Right lobe of liver (tissue), 6 donors: Measurements from ENCODE around the gene ARFIP1. TPM values are rescaled to one million over a fixed set of nuclear protein-coding genes. Genes with fewer than 3 reads are reported as not detected.
"Not testable (repeated sequence)": the region's sequence is repeated elsewhere in the genome, so short reads cannot be mapped to it uniquely, and the experiment has no call there.

Source experiments
- ATAC-seq, 4 donors: fragments of 200-7000 bp; cut with Tn5 transposase; one replicate each; pipeline ENCODE4 v1.9.1; 2020; ENCODE audit warnings: mild to moderate bottlenecking in 4 of 4, moderate library complexity in 4 of 4
- DNase-seq, 3 donors: peaks; one replicate each; pipeline ENCODE4 v3.0.0-alpha.2; 2020
- H3K27ac ChIP-seq, 3 donors: fragments of 200-600 bp; one replicate each; pipeline ENCODE4 v1.8.0; 2022
- H3K27me3 ChIP-seq, 2 donors: fragments of 200-600 bp; one replicate each; pipeline ENCODE4 v1.8.0; 2022
- H3K36me3 ChIP-seq, 4 donors: fragments of 200-600 bp; sonication (generic) in 1 of 4; one replicate each; pipeline versions ENCODE4 v1.5.1 to v1.8.0; 2017 to 2022; ENCODE audit warnings: control low read depth in 1 of 4
- H3K4me1 ChIP-seq, 4 donors: fragments of 200-600 bp; sonication (generic) in 1 of 4; one replicate each; pipeline versions ENCODE4 v1.5.1 to v1.8.0; 2017 to 2022; ENCODE audit warnings: control low read depth in 1 of 4
- H3K4me3 ChIP-seq, 3 donors: fragments of 200-600 bp; one replicate each; pipeline ENCODE4 v1.8.0; 2022
- H3K9me3 ChIP-seq, 4 donors: fragments of 200-600 bp; sonication (generic) in 1 of 4; one replicate each; pipeline versions ENCODE4 v1.5.1 to v1.8.0; 2017 to 2022; ENCODE audit warnings: control low read depth in 1 of 4
- CTCF ChIP-seq, 4 donors: fragments of 200-600 bp in 3 of 4; fragments of 450-650 bp in 1 of 4; IDR thresholded peaks; one replicate each; pipeline versions ENCODE4 v1.5.1 to v1.8.0; 2016 to 2022; ENCODE audit warnings: antibody characterized with exemption in 4 of 4, mild to moderate bottlenecking in 2 of 4
- POLR2A ChIP-seq: fragments of 450-650 bp; IDR thresholded peaks from one replicate; pipeline ENCODE4 v1.6.1; 2017; ENCODE audit warnings: antibody characterized with exemption, mild to moderate bottlenecking
- WGBS: methylation state at CpG from one replicate; pipeline ENCODE4 v1.1.6; 2018; ENCODE audit warnings: low coverage, low lambda C conversion rate; ENCODE audit not compliant: insufficient coverage; ENCODE audit errors: missing lambda C conversion rate; 5-methylcytosine and 5-hydroxymethylcytosine counted together
- intact Hi-C, 2 donors: fragments of 100-400 bp; cut with DNase I; formaldehyde crosslinking; loops; one replicate each; pipeline versions ENCODE4 v1.11.2 to v1.14.1; 2022
- total RNA-seq, 6 experiments: library from RNA; depleted of rRNA in 2 of 6; stranded (reverse); fragments of >200 nt in 2 of 6; fragmentation: NEBNext Ultra II Directional in 3 of 6; extraction: Animal tissue kit (Norgen Biotek cat#: 25700) in 3 of 6; gene quantifications; one replicate each; pipeline versions ENCODE4 v1.1.0 to v1.2.4, GENCODE V29; 2016 to 2023
- donor health status: DM: no; HTN: yes; CAD: no.
- donor health status: DM: no; HTN: no; CAD: no.
- donor health status: DM: no; HTN: no; CAD: no.
- donor health status: DM: no; HTN: yes; CAD: no.
- donor health status: DM: no; HTN: yes; CAD: no.

The ARFIP1 gene
- total RNA-seq, 6 experiments from 2014 or later, result 9.1 to 19.9 (median 14.1) TPM

DNA sequence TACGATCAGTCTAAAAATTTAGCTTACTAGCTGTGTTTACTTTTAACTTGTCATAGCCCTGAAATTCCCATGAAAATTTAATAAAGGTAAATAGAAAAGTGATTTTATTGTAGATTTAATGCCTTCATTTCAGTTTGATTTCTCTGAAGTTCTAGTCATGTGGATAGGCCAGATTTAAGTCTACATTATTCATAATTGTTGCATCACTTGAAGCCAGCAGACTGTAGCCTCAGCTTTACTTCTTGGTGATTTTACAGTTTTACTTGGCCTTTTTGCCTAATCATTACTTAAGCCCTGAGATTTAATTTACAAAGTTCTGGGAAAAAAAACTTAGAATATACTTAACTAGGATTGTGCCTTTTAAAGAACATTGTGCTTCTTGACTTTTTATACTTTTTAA, 82.9 kb downstream of the ARFIP1 start:
- Histone ChIP-seq H3K4me1 (no peaks in the 10 kb centered on the region), H3K9me3 (no peaks in the 10 kb centered on the region), H3K36me3 (peaks cover 0 to 5% (median 0%) of the 10 kb centered on the region in 4 donors), H3K27me3 (no peaks in the 10 kb centered on the region), H3K27ac (no peak overlapping the region), H3K4me3 (no peak overlapping the region)
- ATAC-seq, result no peak
- WGBS, result 93% methylated on average over 1 of the region's 1 CpG
- intact Hi-C loops, result no loop called here
- TF ChIP-seq POLR2A, result no peak
- no peak for DNase-seq

DNA sequence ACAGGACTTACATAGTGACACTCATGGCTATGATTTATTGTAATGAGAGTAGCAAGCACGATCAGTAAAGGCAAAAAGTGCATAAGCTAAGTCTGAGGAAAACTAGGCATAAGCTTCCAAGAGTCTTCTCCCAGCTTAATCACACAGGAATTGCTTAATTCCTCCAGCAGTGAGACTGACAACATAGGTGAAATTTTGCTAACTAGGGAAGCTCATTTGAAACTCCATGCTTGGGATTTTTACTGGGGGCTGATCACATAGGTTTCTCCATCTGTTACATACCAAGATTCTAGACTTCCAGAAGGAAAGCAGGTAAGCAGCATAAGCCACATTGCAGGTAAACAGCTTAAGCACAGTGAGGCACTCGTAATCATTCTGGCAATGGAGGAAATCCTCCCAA, 84.6 kb downstream of the ARFIP1 start:
- intact Hi-C loops, result no loop called here
- no peak for ATAC-seq
- H3K4me3 ChIP-seq, result no peak overlapping the region
- H3K36me3 ChIP-seq, result peaks cover 0 to 5% (median 0%) of the 10 kb centered on the region in 4 donors
- no peak overlapping the region for H3K27ac ChIP-seq
- no peaks in the 10 kb centered on the region for H3K4me1 ChIP-seq
- no peaks in the 10 kb centered on the region for H3K9me3 ChIP-seq
- no peak for DNase-seq
- WGBS, result 94% methylated on average over 2 of the region's 2 CpGs
- no peaks in the 10 kb centered on the region for H3K27me3 ChIP-seq
- TF ChIP-seq POLR2A (no peak), CTCF (IDR thresholded peaks at IDR 0.05) (no peak)

DNA sequence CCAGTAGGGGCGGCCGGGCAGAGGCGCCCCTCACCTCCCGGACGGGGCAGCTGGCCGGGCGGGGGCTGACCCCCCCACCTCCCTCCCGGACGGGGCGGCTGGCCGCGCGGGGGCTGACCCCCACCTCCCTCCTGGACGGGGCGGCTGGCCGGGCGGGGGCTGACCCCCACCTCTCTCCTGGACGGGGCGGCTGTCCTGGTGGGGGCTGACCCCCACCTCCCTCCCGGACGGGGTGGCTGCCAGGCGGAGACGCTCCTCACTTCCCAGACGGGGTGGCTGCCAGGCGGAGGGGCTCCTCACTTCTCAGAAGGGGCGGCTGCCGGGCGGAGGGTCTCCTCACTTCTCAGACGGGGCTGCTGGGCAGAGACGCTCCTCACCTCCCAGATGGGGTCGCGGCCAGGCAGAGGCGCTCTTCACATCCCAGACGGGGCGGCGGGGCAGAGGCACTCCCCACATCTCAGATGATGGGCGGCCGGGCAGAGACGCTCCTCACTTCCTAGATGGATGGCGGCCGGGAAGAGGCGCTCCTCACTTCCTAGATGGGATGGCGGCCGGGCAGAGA, 86.8 kb downstream of the ARFIP1 start:
- H3K27me3 ChIP-seq, intact Hi-C loops, H3K27ac ChIP-seq, H3K4me3 ChIP-seq, H3K36me3 ChIP-seq, ATAC-seq, DNase-seq, H3K9me3 ChIP-seq, H3K4me1 ChIP-seq: not testable (repeated sequence)
- 100% methylated on average over 3 of the region's 44 CpGs for WGBS

DNA sequence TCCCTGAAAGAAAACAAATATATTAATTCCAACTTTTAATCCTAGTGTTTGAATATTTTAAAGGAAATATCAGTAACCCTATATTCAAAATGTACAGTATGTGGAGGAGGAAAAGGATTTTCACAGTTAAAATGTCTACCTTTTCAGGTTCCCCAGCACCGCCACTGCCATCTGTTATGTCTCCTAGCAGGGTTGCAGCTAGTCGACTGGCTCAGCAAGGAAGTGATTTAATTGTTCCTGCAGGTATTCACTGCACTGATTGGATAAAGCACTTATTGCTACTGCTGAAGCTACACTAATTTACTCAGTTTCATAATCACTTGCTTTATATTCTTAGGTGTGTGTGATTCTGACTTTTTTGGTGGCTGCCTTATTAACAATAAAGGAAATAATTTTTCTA, 90.9 kb downstream of the ARFIP1 start:
- no peak for ATAC-seq
- whole genome bisulfite sequencing, result 75% methylated on average over 2 of the region's 2 CpGs
- H3K4me3 ChIP-seq, result no peak overlapping the region
- no peaks in the 10 kb centered on the region for H3K4me1 ChIP-seq
- H3K36me3 ChIP-seq, result peaks cover 0 to 7% (median 1%) of the 10 kb centered on the region in 4 donors
- no peak for DNase-seq
- H3K27me3 ChIP-seq, result no peaks in the 10 kb centered on the region
- H3K27ac ChIP-seq, result no peak overlapping the region
- no peak for TF ChIP-seq CTCF (IDR thresholded peaks at IDR 0.05)
- TF ChIP-seq POLR2A, result no peak
- intact Hi-C loops, result no loop called here
- H3K9me3 ChIP-seq, result no peaks in the 10 kb centered on the region

- no peak for ATAC-seq
- TF ChIP-seq POLR2A, result no peak
- TF ChIP-seq CTCF (IDR thresholded peaks at IDR 0.05), result no peak
- no peak for DNase-seq
- H3K27ac ChIP-seq, result no peak overlapping the region
- intact Hi-C loops, result no loop called here
- peaks cover 0 to 12% (median 2%) of the 10 kb centered on the region in 4 donors for H3K36me3 ChIP-seq
- no peak overlapping the region for H3K4me3 ChIP-seq
- no peaks in the 10 kb centered on the region for H3K9me3 ChIP-seq
- H3K4me1 ChIP-seq, result no peaks in the 10 kb centered on the region
- no peaks in the 10 kb centered on the region for H3K27me3 ChIP-seq
Observed at GRCh38 chr4:152875261-152875660, 95.5 kb downstream of the ARFIP1 start.

GRCh38 chr4:152877868-152878267, 98.1 kb downstream of the ARFIP1 start:
- WGBS, result 100% methylated on average over 1 of the region's 1 CpG
- Histone ChIP-seq H3K4me1 (no peaks in the 10 kb centered on the region), H3K36me3 (peaks cover 0 to 9% (median under 1%) of the 10 kb centered on the region in 4 donors), H3K4me3 (no peak overlapping the region), H3K9me3 (no peaks in the 10 kb centered on the region), H3K27ac (no peak overlapping the region), H3K27me3 (no peaks in the 10 kb centered on the region)
- no peak for TF ChIP-seq POLR2A
- no peak for TF ChIP-seq CTCF (IDR thresholded peaks at IDR 0.05)
- intact Hi-C loops, result no loop called here
- ATAC-seq (no peak), DNase-seq (no peak)
